ENCODE results near the gene ALAS1. TPM values are rescaled to one million over a fixed set of nuclear protein-coding genes. Genes with fewer than 3 reads are reported as not detected.

Gene ALAS1
- total and polyA plus RNA-seq, 2 donors (not counting 3 experiments of a cell fraction or from before 2014, with no cell fraction given), result 45.1 to 72.1 TPM

DNA sequence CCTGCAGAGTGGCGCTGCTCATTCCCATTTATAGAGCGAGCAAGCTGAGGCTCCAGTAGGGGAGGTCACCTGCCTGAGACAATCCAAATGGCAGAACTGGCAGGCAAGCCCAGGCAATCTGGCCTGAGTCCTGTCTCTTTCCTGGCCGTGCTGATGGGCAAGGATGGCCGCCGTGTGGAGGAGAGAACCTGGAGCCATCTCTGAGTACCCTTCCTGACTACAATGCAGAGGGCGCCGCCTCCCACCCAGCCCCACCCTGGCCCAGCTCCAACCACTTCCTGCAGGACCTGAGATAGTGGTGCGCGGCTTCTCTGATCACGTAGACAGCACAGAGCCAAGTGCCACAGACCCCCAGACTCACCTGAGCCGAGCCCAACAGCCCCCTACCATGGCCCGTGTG, 20.5 kb downstream of the ALAS1 start:
- Histone ChIP-seq H2AFZ (ENCODE audit: low read depth, low read length) (no peak overlapping the region), H3K9ac (replicated peaks; ENCODE audit: extremely low read depth, insufficient read depth, low read length) (no peak overlapping the region), H4K20me1 (replicated peaks; ENCODE audit: control insufficient read depth, extremely low read depth, insufficient read depth, low read length) (no peaks in the 10 kb centered on the region), H3K27ac (ENCODE audit: insufficient read depth, low read depth, low read length) (peak overlapping the region; percentile 97), H3K27me3 (ENCODE audit: control insufficient read depth in 2 of 2, insufficient read depth in 2 of 2, low read length in 2 of 2) (no peaks in the 10 kb centered on the region), H3K36me3 (ENCODE audit: control insufficient read depth in 2 of 2, extremely low read depth in 1 of 2, insufficient read depth in 2 of 2, low read length in 2 of 2) (peaks cover 5 to 17% of the 10 kb centered on the region in 2 experiments), H3K4me1 (ENCODE audit: control insufficient read depth, extremely low read depth, insufficient read depth, low read length) (peaks cover 32% of the 10 kb centered on the region), H3K4me2 (ENCODE audit: insufficient read depth, low read length) (peak overlapping the region; percentile 32), H3K79me2 (ENCODE audit: control insufficient read depth, insufficient read depth, low read length) (no peaks in the 10 kb centered on the region), H3K9me3 (replicated peaks; ENCODE audit: control insufficient read depth, insufficient read depth, low read length) (no peaks in the 10 kb centered on the region), H3K9me1 (replicated peaks; ENCODE audit: control insufficient read depth, extremely low read depth, insufficient read depth, low read length) (no peaks in the 10 kb centered on the region), H3K4me3 (replicated peaks in 1 of 3; ENCODE audit: insufficient read depth in 1 of 3, low read depth in 1 of 3, low read length in 3 of 3) (no peak overlapping the region)
- dilution Hi-C loops (cut with MboI; ENCODE audit: extremely low pct_ligation_motif_present, low sequenced_read_pairs), result no loop called here
- BruUV-seq (replicated peaks), result no TSS peak
- no peak for DNase-seq (ENCODE audit: low read depth, low spot score)
- TF ChIP-seq FOS (IDR thresholded peaks at IDR 0.05; ENCODE audit: borderline replicate concordance, insufficient read depth, low read length), result no peak
- no peak for TF ChIP-seq POLR2A (IDR thresholded peaks at IDR 0.05; ENCODE audit: low read depth, low read length)
- no peak for TF ChIP-seq EZH2 (IDR thresholded peaks at IDR 0.05; ENCODE audit: borderline replicate concordance, low read depth, low read length, severe bottlenecking)
- no peak for TF ChIP-seq POLR2AphosphoS5 (IDR thresholded peaks at IDR 0.05; ENCODE audit: insufficient read depth, low read depth, low read length)
- ChIA-PET POLR2A (interaction anchor here (0.9 to 1.9 kb wide), 2 partner anchors 19 to 59 kb away, joined by 3 to 8 read pairs; partner anchors contain the start of gene WDR82), CTCF (interaction anchor here (0.6 to 9.7 kb wide), 10 partner anchors 14 to 229 kb away, joined by 3 to 133 read pairs (median 4); partner anchors contain the start of genes PPM1M and TWF2)
- intact Hi-C loops (cut with micrococcal nuclease), result loop anchor here (5.0 kb wide), 1 partner anchor 216 kb away; no protein-coding TSS in a partner anchor
- FAIRE-seq, result no peak

DNA sequence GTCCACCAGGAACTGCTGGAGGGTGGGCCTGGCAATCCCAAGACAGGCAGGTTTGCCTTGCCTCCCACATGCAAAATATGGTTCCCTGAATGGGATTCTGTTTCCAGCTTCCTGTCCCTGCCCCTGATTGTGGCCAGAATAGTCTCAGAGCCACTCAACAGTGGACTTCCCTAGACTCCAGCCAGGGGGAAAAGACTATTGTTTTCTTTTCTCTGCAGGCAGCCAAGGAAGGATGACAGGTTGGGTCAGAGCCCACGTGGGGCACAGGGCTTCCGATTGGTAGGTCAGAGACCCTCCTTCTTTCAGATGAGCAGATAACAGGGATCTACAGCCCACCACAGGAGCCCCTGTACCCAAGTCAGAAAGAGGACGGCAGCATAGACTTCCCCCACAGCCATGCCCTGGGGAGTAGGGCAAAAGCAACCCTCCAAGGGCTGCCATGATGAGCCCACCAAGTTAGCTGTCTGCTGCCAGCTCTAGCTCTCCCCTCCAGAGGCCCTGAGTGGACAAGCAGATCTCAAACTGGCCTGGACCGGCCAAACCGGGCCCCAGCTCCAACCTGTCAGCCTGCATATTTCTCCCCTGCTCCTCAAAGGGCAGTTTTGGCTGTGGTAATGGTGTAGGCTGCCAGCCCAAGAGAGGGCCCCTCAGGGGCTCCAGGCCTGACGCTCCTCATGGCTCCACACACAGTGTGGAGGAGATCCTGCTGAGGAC, 21.1 kb downstream of the ALAS1 start:
- CTCF ChIA-PET, result interaction anchor here (0.6 to 9.7 kb wide), 20 partner anchors 9 to 228 kb away, joined by 3 to 133 read pairs (median 7); partner anchors contain the start of genes PPM1M, TWF2 and WDR82
- FAIRE-seq (peak; percentile 99), DNase-seq (ENCODE audit: low read depth, low spot score) (peak; percentile 56)
- no peaks in the 10 kb centered on the region for H3K79me2 ChIP-seq (ENCODE audit: control insufficient read depth, insufficient read depth, low read length)
- H3K9ac ChIP-seq (replicated peaks; ENCODE audit: extremely low read depth, insufficient read depth, low read length), result no peak overlapping the region
- POLR2A ChIA-PET, result interaction anchor here (0.9 kb wide), 1 partner anchor 18 kb away, joined by 3 read pairs; no protein-coding TSS in a partner anchor
- intact Hi-C loops (cut with micrococcal nuclease) (loop anchor here (5.0 kb wide), 1 partner anchor 217 kb away; no protein-coding TSS in a partner anchor), dilution Hi-C loops (cut with MboI; ENCODE audit: extremely low pct_ligation_motif_present, low sequenced_read_pairs) (no loop called here)
- H3K9me3 ChIP-seq (replicated peaks; ENCODE audit: control insufficient read depth, insufficient read depth, low read length), result no peaks in the 10 kb centered on the region
- no TSS peak for BruUV-seq (replicated peaks)
- peak overlapping the region; percentile 97 for H3K27ac ChIP-seq (ENCODE audit: insufficient read depth, low read depth, low read length)
- peaks cover 5 to 13% of the 10 kb centered on the region in 2 experiments for H3K36me3 ChIP-seq (ENCODE audit: control insufficient read depth in 2 of 2, extremely low read depth in 1 of 2, insufficient read depth in 2 of 2, low read length in 2 of 2)
- TF ChIP-seq JUN (IDR thresholded peaks at IDR 0.05; ENCODE audit: borderline replicate concordance, insufficient read depth, insufficient read length, low read depth), result no peak
- peak; percentile 25 for TF ChIP-seq POLR2A (IDR thresholded peaks at IDR 0.05; ENCODE audit: low read depth, low read length)
- TF ChIP-seq EZH2 (IDR thresholded peaks at IDR 0.05; ENCODE audit: borderline replicate concordance, low read depth, low read length, severe bottlenecking), result no peak
- TF ChIP-seq, protein P1, sequence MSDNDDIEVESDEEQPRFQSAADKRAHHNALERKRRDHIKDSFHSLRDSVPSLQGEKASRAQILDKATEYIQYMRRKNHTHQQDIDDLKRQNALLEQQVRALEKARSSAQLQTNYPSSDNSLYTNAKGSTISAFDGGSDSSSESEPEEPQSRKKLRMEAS (IDR thresholded peaks at IDR 0.05; ENCODE audit: insufficient read depth, insufficient read length), result peak; percentile 56
- TF ChIP-seq FOS (IDR thresholded peaks at IDR 0.05; ENCODE audit: borderline replicate concordance, insufficient read depth, low read length), result no peak
- TF ChIP-seq GATA2 (IDR thresholded peaks at IDR 0.05; ENCODE audit: insufficient read depth, insufficient read length, low read depth, low read length), result peak; percentile 90
- TF ChIP-seq, protein P2, sequence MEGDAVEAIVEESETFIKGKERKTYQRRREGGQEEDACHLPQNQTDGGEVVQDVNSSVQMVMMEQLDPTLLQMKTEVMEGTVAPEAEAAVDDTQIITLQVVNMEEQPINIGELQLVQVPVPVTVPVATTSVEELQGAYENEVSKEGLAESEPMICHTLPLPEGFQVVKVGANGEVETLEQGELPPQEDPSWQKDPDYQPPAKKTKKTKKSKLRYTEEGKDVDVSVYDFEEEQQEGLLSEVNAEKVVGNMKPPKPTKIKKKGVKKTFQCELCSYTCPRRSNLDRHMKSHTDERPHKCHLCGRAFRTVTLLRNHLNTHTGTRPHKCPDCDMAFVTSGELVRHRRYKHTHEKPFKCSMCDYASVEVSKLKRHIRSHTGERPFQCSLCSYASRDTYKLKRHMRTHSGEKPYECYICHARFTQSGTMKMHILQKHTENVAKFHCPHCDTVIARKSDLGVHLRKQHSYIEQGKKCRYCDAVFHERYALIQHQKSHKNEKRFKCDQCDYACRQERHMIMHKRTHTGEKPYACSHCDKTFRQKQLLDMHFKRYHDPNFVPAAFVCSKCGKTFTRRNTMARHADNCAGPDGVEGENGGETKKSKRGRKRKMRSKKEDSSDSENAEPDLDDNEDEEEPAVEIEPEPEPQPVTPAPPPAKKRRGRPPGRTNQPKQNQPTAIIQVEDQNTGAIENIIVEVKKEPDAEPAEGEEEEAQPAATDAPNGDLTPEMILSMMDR (IDR thresholded peaks at IDR 0.05; ENCODE audit: extremely low read depth in 1 of 2, insufficient read depth in 1 of 2, low read depth in 1 of 2, low read length in 2 of 2), result no peak
- peak; percentile 34 for TF ChIP-seq POLR2AphosphoS5 (IDR thresholded peaks at IDR 0.05; ENCODE audit: insufficient read depth, low read depth, low read length)
- TF ChIP-seq MYC (IDR thresholded peaks at IDR 0.05; ENCODE audit: low read depth, low read length), result no peak
- peaks cover 32% of the 10 kb centered on the region for H3K4me1 ChIP-seq (ENCODE audit: control insufficient read depth, extremely low read depth, insufficient read depth, low read length)
- no peaks in the 10 kb centered on the region for H3K9me1 ChIP-seq (replicated peaks; ENCODE audit: control insufficient read depth, extremely low read depth, insufficient read depth, low read length)
- H3K4me2 ChIP-seq (ENCODE audit: insufficient read depth, low read length), result peak overlapping the region; percentile 32
- no peaks in the 10 kb centered on the region for H4K20me1 ChIP-seq (replicated peaks; ENCODE audit: control insufficient read depth, extremely low read depth, insufficient read depth, low read length)
- no peak overlapping the region for H3K4me3 ChIP-seq (replicated peaks in 1 of 3; ENCODE audit: insufficient read depth in 1 of 3, low read depth in 1 of 3, low read length in 3 of 3)
- no peaks in the 10 kb centered on the region for H3K27me3 ChIP-seq (ENCODE audit: control insufficient read depth in 2 of 2, insufficient read depth in 2 of 2, low read length in 2 of 2)
- H2AFZ ChIP-seq (ENCODE audit: low read depth, low read length), result peak overlapping the region; percentile 6
